ENCODE results near the gene CATSPERD.

DNA sequence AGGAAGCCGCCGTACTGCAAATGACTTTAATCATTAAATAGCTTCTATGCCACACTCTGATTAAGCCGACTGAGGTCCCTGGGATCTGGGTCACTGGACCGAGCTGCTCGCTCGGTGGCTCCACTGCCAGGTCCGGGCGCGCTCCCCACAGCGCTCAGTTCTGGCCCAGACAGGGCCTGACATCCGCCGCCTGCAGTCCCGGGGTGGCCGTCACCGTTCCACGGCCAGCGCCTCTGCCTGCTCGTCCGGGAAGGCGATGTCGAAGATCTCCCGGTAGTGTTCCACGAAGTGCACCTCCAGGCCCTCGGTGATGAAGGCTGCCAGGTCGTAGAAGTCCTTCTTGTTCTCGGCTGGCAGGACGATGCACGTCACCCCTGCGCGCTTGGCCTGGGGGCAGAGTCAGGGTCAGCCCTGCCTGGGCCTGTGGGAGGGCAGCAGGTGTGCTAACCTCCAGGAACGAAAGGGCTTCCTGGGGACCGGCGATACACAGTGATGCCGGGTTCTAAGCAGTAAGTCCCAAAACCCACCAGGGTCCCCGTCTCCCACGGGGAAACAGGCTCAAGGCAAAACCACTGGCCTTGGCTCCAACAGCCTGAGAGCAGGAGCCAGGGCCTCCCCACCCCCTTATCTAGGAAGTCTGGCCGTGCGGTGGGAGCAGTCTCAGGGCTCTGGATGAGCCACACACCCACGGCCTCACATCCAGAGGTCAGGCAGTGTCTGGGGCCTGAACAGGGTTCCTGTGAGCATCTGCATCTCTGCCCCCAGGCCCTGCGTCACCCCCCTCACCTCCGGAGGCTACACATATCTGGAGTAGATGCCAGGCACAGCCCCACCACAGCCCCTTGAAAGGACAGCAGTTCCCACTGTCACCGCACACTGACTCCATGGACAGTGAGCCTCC, 28.4 kb upstream of the CATSPERD start:
- TF ChIP-seq POLR2AphosphoS5 (IDR thresholded peaks at IDR 0.05; ENCODE audit: borderline replicate concordance, low read depth, low read length) (no peak; the same call in 1 of the 2 replicates), EZH2 (IDR thresholded peaks at IDR 0.05) (no peak), FOXP2 (optimal IDR thresholded peaks at IDR 0.05; ENCODE audit: control extremely low read depth, extremely low read length, insufficient read depth) (no peak)
